Panc1 (cell line): Measurements from ENCODE around the gene NUDT4. TPM values are rescaled to one million over a fixed set of nuclear protein-coding genes. Genes with fewer than 3 reads are reported as not detected.

Experiments
- ATAC-seq: fragments of 200-7000 bp; cut with Tn5 transposase; 2 replicates; pipeline ENCODE4 v1.9.1; 2020; ENCODE audit warnings: mild to moderate bottlenecking, moderate library complexity
- BruUV-seq: library from RNA; stranded (reverse); fragments of 400-500 nt; replicated peaks from 2 replicates; lab custom pipeline; 2021; lab: Mats Ljungman, UMichigan
- CTCF ChIA-PET: fragments of 300-600 bp; sonication (Branson Sonifier 250); formaldehyde crosslinking; loops from one replicate; lab custom pipeline; 2022; ENCODE audit warnings: antibody characterized with exemption; lab: Charles Lee
- POLR2A ChIA-PET: fragments of 300-600 bp; sonication (Branson Sonifier 250); formaldehyde crosslinking; loops from one replicate; lab custom pipeline; 2022; ENCODE audit warnings: antibody characterized with exemption; lab: Charles Lee
- DNase-seq: peaks from one replicate; pipeline ENCODE4 v3.0.0-alpha.2; 2010; ENCODE audit warnings: low read depth, low spot score
- H3K27ac ChIP-seq: 2 replicates; pipeline ENCODE4 v1.5.1; 2011; ENCODE audit warnings: mild to moderate bottlenecking, low read length, inconsistent platforms
- H3K27me3 ChIP-seq: fragments of 200-500 bp; sonication (Bioruptor generic); 2 replicates; pipeline ENCODE4 v1.6.0; 2014; ENCODE audit warnings: low read length, inconsistent platforms; ENCODE audit not compliant: control insufficient read depth, insufficient read depth
- H3K36me3 ChIP-seq: fragments of 200-500 bp; sonication (Bioruptor generic); 2 replicates; pipeline ENCODE4 v1.5.1; 2014; ENCODE audit warnings: inconsistent platforms, mild to moderate bottlenecking, low read length, moderate library complexity; ENCODE audit not compliant: control insufficient read depth, insufficient read depth
- H3K4me1 ChIP-seq: 2 replicates; pipeline ENCODE4 v1.5.1; 2011; ENCODE audit warnings: inconsistent platforms, mild to moderate bottlenecking, low read length, moderate library complexity; ENCODE audit not compliant: control insufficient read depth, insufficient read depth
- H3K4me3 ChIP-seq, 2 experiments: 2 replicates each; pipeline ENCODE4 v1.5.1; 2011 to 2012; ENCODE audit warnings: low read depth in 2 of 2, low read length in 2 of 2, mild to moderate bottlenecking in 2 of 2, inconsistent platforms in 1 of 2, moderate library complexity in 1 of 2
- H3K9me3 ChIP-seq: fragments of 200-500 bp; sonication (Bioruptor generic); 2 replicates; pipeline ENCODE4 v1.5.1; 2014; ENCODE audit warnings: low read depth, mild to moderate bottlenecking, inconsistent platforms, low read length, moderate library complexity; ENCODE audit not compliant: control insufficient read depth, insufficient read depth
- CTCF ChIP-seq: fragments of 450-650 bp; IDR thresholded peaks from 2 replicates; pipeline ENCODE4 v1.5.1; 2017; ENCODE audit warnings: mild to moderate bottlenecking
- POLR2AphosphoS5 ChIP-seq: IDR thresholded peaks from 2 replicates; pipeline ENCODE4 v1.6.1; 2012; ENCODE audit warnings: mild to moderate bottlenecking, low read depth, low read length, moderate library complexity
- REST ChIP-seq, 2 experiments: IDR thresholded peaks; 2 replicates each; pipeline ENCODE4 v1.6.1; 2011 to 2012; ENCODE audit warnings: low read depth in 2 of 2, control low read depth in 1 of 2, low read length in 1 of 2, mild to moderate bottlenecking in 1 of 2, moderate library complexity in 1 of 2; ENCODE audit not compliant: insufficient read depth in 1 of 2
- SIN3A ChIP-seq: IDR thresholded peaks from 2 replicates; pipeline ENCODE4 v1.6.1; 2012; ENCODE audit warnings: low read depth, mild to moderate bottlenecking, low read length, moderate library complexity, borderline replicate concordance; ENCODE audit not compliant: insufficient read depth
- TCF7L2 ChIP-seq: IDR thresholded peaks from 2 replicates; pipeline ENCODE4 v1.6.1; 2011; ENCODE audit warnings: mild to moderate bottlenecking, low read depth, low read length, inconsistent platforms
- in situ Hi-C: cut with HindIII; loops from 2 replicates; pipeline ENCODE4 v1.10.0; 2016; ENCODE audit warnings: low sequenced_read_pairs, low pct_unique_long_range_greater_than_20kb
- intact Hi-C: fragments of 100-400 bp; cut with micrococcal nuclease; formaldehyde crosslinking; loops from one replicate; pipeline ENCODE4 v1.10.0; 2022; ENCODE audit not compliant: unreplicated experiment
- total RNA-seq: library from RNA; stranded (reverse); gene quantifications from one replicate; pipeline ENCODE4 v1.2.1, GENCODE V29; 2021; ENCODE audit not compliant: unreplicated experiment

The NUDT4 gene
- total RNA-seq, 1 experiment from 2014 or later, result 45.7 TPM

GRCh38 chr12:93366422-93366821, 11.3 kb upstream of the NUDT4 start:
- in situ Hi-C loops, result no loop called here
- Histone ChIP-seq H3K4me3 (no peak overlapping the region), H3K36me3 (no peaks in the 10 kb centered on the region), H3K9me3 (no peaks in the 10 kb centered on the region), H3K4me1 (no peaks in the 10 kb centered on the region), H3K27me3 (no peaks in the 10 kb centered on the region), H3K27ac (no peak overlapping the region)
- no peak for TF ChIP-seq TCF7L2
- no peak for TF ChIP-seq REST (IDR thresholded peaks at IDR 0.05; ENCODE audit: insufficient read depth in 1 of 2, low read depth in 2 of 2, low read length in 1 of 2)
- TF ChIP-seq SIN3A, result no peak
- TF ChIP-seq CTCF, result no peak
- TF ChIP-seq POLR2AphosphoS5, result no peak
- ChIA-PET CTCF (no interaction called here), POLR2A (no interaction called here)
- no peak for DNase-seq
- ATAC-seq, result no peak
- intact Hi-C loops, result no loop called here
- BruUV-seq, result no TSS peak

- Histone ChIP-seq H3K4me1 (no peaks in the 10 kb centered on the region; the same call in 1 of the 2 replicates), H3K27ac (no peak overlapping the region), H3K9me3 (no peaks in the 10 kb centered on the region), H3K4me3 (no peak overlapping the region), H3K27me3 (no peaks in the 10 kb centered on the region), H3K36me3 (no peaks in the 10 kb centered on the region)
- ATAC-seq (no peak), DNase-seq (no peak)
- no TSS peak for BruUV-seq
- no peak for TF ChIP-seq TCF7L2
- TF ChIP-seq CTCF, result no peak
- no peak for TF ChIP-seq SIN3A
- TF ChIP-seq POLR2AphosphoS5, result no peak
- no peak for TF ChIP-seq REST (IDR thresholded peaks at IDR 0.05; ENCODE audit: insufficient read depth in 1 of 2, low read depth in 2 of 2, low read length in 1 of 2)
- ChIA-PET POLR2A (interaction anchor here (0.6 kb wide), 1 partner anchor 9 kb away, joined by 5 read pairs; no protein-coding TSS in a partner anchor), CTCF (no interaction called here)
- in situ Hi-C loops, result no loop called here
- intact Hi-C loops, result no loop called here
Observed at GRCh38 chr12:93368766-93369165, 9.0 kb upstream of the NUDT4 start.
